Erythroblast (primary cell): ENCODE data around the gene VASH2.

ENCODE experiments used
- GATA1 ChIP-seq: IDR thresholded peaks from 2 replicates; pipeline ENCODE4 v1.6.1; 2011; ENCODE audit warnings: low read depth, mild to moderate bottlenecking, control low read depth, low read length, moderate library complexity
- POLR2A ChIP-seq: IDR thresholded peaks from 2 replicates; pipeline ENCODE4 v1.6.1; 2011; ENCODE audit warnings: mild to moderate bottlenecking, low read length

DNA sequence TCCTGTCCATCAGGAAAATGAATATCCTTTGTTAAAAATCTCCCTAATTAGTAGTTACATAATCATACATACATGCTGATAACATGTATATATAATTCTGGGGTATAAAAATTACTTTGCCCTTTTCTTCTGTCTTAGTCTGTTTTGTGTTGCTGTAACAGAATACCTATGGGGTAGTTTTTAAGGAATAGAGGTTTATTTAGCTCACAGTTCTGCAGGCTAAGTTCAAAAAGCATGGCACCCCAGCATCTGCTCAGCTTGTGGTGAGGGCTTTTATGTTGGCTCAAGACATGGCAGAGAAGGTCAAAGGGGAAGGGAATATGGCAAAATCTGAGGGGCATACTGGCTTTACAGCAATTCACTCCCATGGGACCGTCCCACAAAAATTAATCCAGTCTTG, 84.4 kb downstream of the VASH2 start:
- no peak for TF ChIP-seq POLR2A
- TF ChIP-seq GATA1 = no peak
